Ishikawa (cell line): ENCODE data around the gene CELA3A.

Source experiments
- CEBPB ChIP-seq: IDR thresholded peaks from 2 replicates; pipeline ENCODE4 v1.6.1; 2012
- CREB1 ChIP-seq: IDR thresholded peaks from 2 replicates; pipeline ENCODE4 v1.6.1; 2012; ENCODE audit warnings: low read depth
- EGR1 ChIP-seq: IDR thresholded peaks from 2 replicates; pipeline ENCODE4 v1.6.1; 2012
- EP300 ChIP-seq: IDR thresholded peaks from 2 replicates; pipeline ENCODE4 v1.6.1; 2012; ENCODE audit warnings: borderline replicate concordance
- FOXM1 ChIP-seq: IDR thresholded peaks from 2 replicates; pipeline ENCODE4 v1.6.1; 2012; ENCODE audit warnings: low read depth, borderline replicate concordance
- MAX ChIP-seq: IDR thresholded peaks from 2 replicates; pipeline ENCODE4 v1.6.1; 2012
- NFIC ChIP-seq: IDR thresholded peaks from 2 replicates; pipeline ENCODE4 v1.6.1; 2012
- RAD21 ChIP-seq: IDR thresholded peaks from 2 replicates; pipeline ENCODE4 v1.6.1; 2012; ENCODE audit warnings: low read depth
- REST ChIP-seq: IDR thresholded peaks from 2 replicates; pipeline ENCODE4 v1.6.1; 2012; ENCODE audit warnings: low read depth, mild to moderate bottlenecking
- TAF1 ChIP-seq: IDR thresholded peaks from 2 replicates; pipeline ENCODE4 v1.6.1; 2012; ENCODE audit warnings: low read depth, mild to moderate bottlenecking
- TCF12 ChIP-seq: IDR thresholded peaks from 2 replicates; pipeline ENCODE4 v1.6.1; 2012; ENCODE audit warnings: low read depth
- TEAD4 ChIP-seq: IDR thresholded peaks from 2 replicates; pipeline ENCODE4 v1.6.1; 2012
- USF1 ChIP-seq: IDR thresholded peaks from 2 replicates; pipeline ENCODE4 v1.6.1; 2012
- YY1 ChIP-seq: IDR thresholded peaks from 2 replicates; pipeline ENCODE4 v1.6.1; 2012; ENCODE audit warnings: low read depth
- ZBTB7A ChIP-seq: IDR thresholded peaks from 2 replicates; pipeline ENCODE4 v1.6.1; 2012; ENCODE audit warnings: low read depth

Gene CELA3A

GRCh38 chr1:22052115-22053016, 50.9 kb downstream of the CELA3A start, which contains the start of gene CDC42:
Gene CDC42 (plus strand): TSS chr1:22052709. CDS start chr1:22078479, 25,770 bp downstream.
- TF ChIP-seq REST, result no peak
- peak; percentile 13; the same call in 1 of the 2 replicates for TF ChIP-seq USF1
- TF ChIP-seq YY1, result peak; percentile 47
- peak; percentile 85 for TF ChIP-seq CREB1
- no peak for TF ChIP-seq EP300
- peak; percentile 64 for TF ChIP-seq MAX
- peak; percentile 20; the same call in 1 of the 2 replicates for TF ChIP-seq TCF12
- TF ChIP-seq TAF1, result peak; percentile 85
- TF ChIP-seq ZBTB7A, result 0 out of 2 replicates have a peak, but pooled peaks have one; percentile 29

GRCh38 chr1:22053017-22053860, 51.8 kb downstream of the CELA3A start:
- TF ChIP-seq YY1 (peak; percentile 65; the same call in 1 of the 2 replicates), TCF12 (no peak)

- TF ChIP-seq USF1 (no peak), NFIC (no peak), ZBTB7A (no peak), REST (no peak), CREB1 (no peak), CEBPB (no peak), TEAD4 (no peak), EP300 (no peak), YY1 (no peak), EGR1 (no peak), TCF12 (no peak), RAD21 (no peak), FOXM1 (no peak), MAX (no peak), TAF1 (no peak)
These were observed 52.7 kb downstream of the CELA3A start for GRCh38 chr1:22053861-22054770.

GRCh38 chr1:22055463-22055862, 54.0 kb downstream of the CELA3A start:
- TF ChIP-seq TEAD4, result no peak
- no peak for TF ChIP-seq FOXM1
- TF ChIP-seq CEBPB, result no peak
- TF ChIP-seq TAF1, result no peak
- no peak for TF ChIP-seq TCF12
- no peak for TF ChIP-seq RAD21
- TF ChIP-seq MAX, result no peak
